Measurements from ENCODE around the gene CDH13.

DNA sequence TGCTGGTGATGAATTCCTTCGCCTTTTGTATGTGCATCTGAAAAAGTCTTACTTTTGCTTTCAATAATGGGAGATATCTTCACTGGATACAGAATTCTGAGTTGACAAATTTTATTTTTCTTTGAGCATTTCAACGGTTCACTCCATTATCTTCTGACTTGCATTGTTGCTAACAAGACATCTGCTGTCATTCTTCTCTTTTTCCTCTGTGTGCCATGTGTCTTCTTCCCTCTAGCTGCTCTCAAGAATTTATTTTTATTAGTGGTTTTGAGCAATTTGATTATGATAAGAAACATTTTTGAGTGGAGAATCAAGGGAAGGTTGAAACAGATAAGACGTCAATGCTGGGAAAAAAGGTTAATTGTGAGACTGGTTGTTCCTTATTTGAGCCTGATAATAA is 471.8 kb downstream of the CDH13 start:
- no peak for TF ChIP-seq CTCF (tag by site-specific recombination; IDR thresholded peaks at IDR 0.05)
- TF ChIP-seq ATF2 (tag by site-specific recombination; IDR thresholded peaks at IDR 0.05; ENCODE audit: low read depth) = no peak
- TF ChIP-seq ZNF175 (tag by site-specific recombination; IDR thresholded peaks at IDR 0.05) = no peak
- TF ChIP-seq MEIS1 (CRISPR knock-in tag; IDR thresholded peaks at IDR 0.05; ENCODE audit: borderline replicate concordance) = no peak
- no peak for TF ChIP-seq GFI1B (tag by site-specific recombination; IDR thresholded peaks at IDR 0.05)
- TF ChIP-seq SETDB1 (IDR thresholded peaks at IDR 0.05; ENCODE audit: insufficient read length, low read length) = peak; percentile 86
- no peak for TF ChIP-seq ZNF704 (tag by site-specific recombination; IDR thresholded peaks at IDR 0.05)
- no peak for TF ChIP-seq ZNF121 (tag by site-specific recombination; IDR thresholded peaks at IDR 0.05)
- no peak for TF ChIP-seq ZNF248 (tag by site-specific recombination; IDR thresholded peaks at IDR 0.05)
- no peak for TF ChIP-seq ZBTB49 (tag by site-specific recombination; IDR thresholded peaks at IDR 0.05; ENCODE audit: low read depth)

All from HEK293 (cell line).